Gastroesophageal sphincter (tissue), 4 donors: ENCODE measurements around the gene SNX14. TPM values are rescaled to one million over a fixed set of nuclear protein-coding genes. Genes with fewer than 3 reads are reported as not detected.

Source experiments
- ATAC-seq: fragments of 150-250 bp; one replicate; pipeline ENCODE4 v1.9.1; 2016; ENCODE audit warnings: mild to moderate bottlenecking, moderate library complexity
- H3K27ac ChIP-seq, 4 donors: fragments of 200-600 bp; sonication (generic) in 3 of 4; 1 replicate in 3 of 4; 2 replicates in 1 of 4; pipeline ENCODE4 v1.5.1; 2016 to 2019
- H3K27me3 ChIP-seq: fragments of 200-600 bp; sonication (generic); one replicate; pipeline ENCODE4 v1.5.1; 2019
- H3K36me3 ChIP-seq, 2 donors: fragments of 200-600 bp; sonication (generic); one replicate each; pipeline ENCODE4 v1.5.1; 2019; ENCODE audit warnings: control low read depth in 1 of 2
- H3K4me1 ChIP-seq, 3 donors: fragments of 200-600 bp; sonication (generic); 1 replicate in 2 of 3; 2 replicates in 1 of 3; pipeline ENCODE4 v1.5.1; 2016 to 2019; ENCODE audit warnings: control low read depth in 2 of 3
- H3K4me3 ChIP-seq, 2 donors: fragments of 200-600 bp; sonication (generic); one replicate each; pipeline ENCODE4 v1.5.1; 2019; ENCODE audit warnings: mild to moderate bottlenecking in 1 of 2, moderate library complexity in 1 of 2
- H3K9me3 ChIP-seq, 3 donors: fragments of 200-600 bp; sonication (generic); one replicate each; pipeline ENCODE4 v1.5.1; 2017 to 2019; ENCODE audit warnings: control low read depth in 2 of 3
- CTCF ChIP-seq, 4 experiments: fragments of 200-600 bp in 2 of 4; fragments of 450-650 bp in 2 of 4; sonication (generic) in 1 of 4; IDR thresholded peaks; one replicate each; pipeline ENCODE4 v1.5.1; 2017 to 2019; ENCODE audit warnings: antibody characterized with exemption in 4 of 4, mild to moderate bottlenecking in 2 of 4, moderate library complexity in 2 of 4
- EP300 ChIP-seq: sonication (generic); formaldehyde crosslinking; IDR thresholded peaks from one replicate; pipeline ENCODE4 v1.6.1; 2017; ENCODE audit warnings: antibody characterized with exemption, mild to moderate bottlenecking
- POLR2A ChIP-seq, 2 donors: fragments of 450-650 bp; IDR thresholded peaks; one replicate each; pipeline ENCODE4 v1.6.1; 2017; ENCODE audit warnings: antibody characterized with exemption in 2 of 2, mild to moderate bottlenecking in 2 of 2, moderate library complexity in 1 of 2
- POLR2AphosphoS5 ChIP-seq: sonication (generic); formaldehyde crosslinking; IDR thresholded peaks from one replicate; pipeline ENCODE4 v1.6.1; 2017; ENCODE audit warnings: antibody characterized with exemption
- WGBS, 2 donors: methylation state at CpG; one replicate each; pipeline ENCODE4 v1.1.5; 2018; ENCODE audit warnings: low coverage in 1 of 2; 5-methylcytosine and 5-hydroxymethylcytosine counted together
- total RNA-seq, 4 donors: library from RNA; depleted of rRNA; stranded (reverse); fragments of >200 nt; gene quantifications; one replicate each; pipeline ENCODE4 v1.1.0, GENCODE V29; 2016

SNX14 gene
- total RNA-seq, 4 donors from 2014 or later: 28.7 to 105 (median 48.8) TPM

- H3K4me1 ChIP-seq: no peaks in the 10 kb centered on the region
- no peak for ATAC-seq
- 81% methylated on average over 1 of the region's 1 CpG; no CpG with 5 or more reads in 1 of the 2 donors for WGBS, 2 donors
- no peak overlapping the region for H3K27ac ChIP-seq
- no peak overlapping the region for H3K4me3 ChIP-seq
- H3K36me3 ChIP-seq: peaks cover 0 to 10% of the 10 kb centered on the region in 2 donors
- H3K27me3 ChIP-seq: no peaks in the 10 kb centered on the region
- no peaks in the 10 kb centered on the region for H3K9me3 ChIP-seq
- TF ChIP-seq POLR2AphosphoS5 (no peak), POLR2A (IDR thresholded peaks at IDR 0.05) (no peak), EP300 (no peak), CTCF (IDR thresholded peaks at IDR 0.05) (no peak)
Observed at GRCh38 chr6:85493389-85493788, 100.3 kb downstream of the SNX14 start.

GRCh38 chr6:85490516-85491248 lies 103.0 kb downstream of the SNX14 start:
- H3K36me3 ChIP-seq: peaks cover 0 to 16% of the 10 kb centered on the region in 2 donors
- WGBS, 2 donors: 73 to 75% methylated on average over 6 of the region's 6 CpGs
- H3K27ac ChIP-seq: no peak overlapping the region
- no peak for ATAC-seq
- no peaks in the 10 kb centered on the region for H3K27me3 ChIP-seq
- H3K9me3 ChIP-seq: no peaks in the 10 kb centered on the region
- H3K4me1 ChIP-seq: no peaks in the 10 kb centered on the region
- no peak for TF ChIP-seq CTCF (IDR thresholded peaks at IDR 0.05)
- no peak for TF ChIP-seq POLR2AphosphoS5
- TF ChIP-seq POLR2A (IDR thresholded peaks at IDR 0.05): no peak
- no peak for TF ChIP-seq EP300
- H3K4me3 ChIP-seq: no peak overlapping the region

GRCh38 chr6:85484948-85485347 lies 108.7 kb downstream of the SNX14 start:
- WGBS, 2 donors: 83 to 100% methylated on average over 1 to 3 of the region's 5 CpGs
- no peak for ATAC-seq
- no peak for TF ChIP-seq POLR2AphosphoS5
- TF ChIP-seq EP300: no peak
- TF ChIP-seq CTCF (IDR thresholded peaks at IDR 0.05): no peak
- no peak overlapping the region for H3K27ac ChIP-seq
- no peak overlapping the region for H3K4me3 ChIP-seq
- peaks cover 0 to 12% of the 10 kb centered on the region in 2 donors for H3K36me3 ChIP-seq
- H3K27me3 ChIP-seq: no peaks in the 10 kb centered on the region
- no peaks in the 10 kb centered on the region for H3K9me3 ChIP-seq
- H3K4me1 ChIP-seq: peaks cover 0 to 9% (median 0%) of the 10 kb centered on the region in 3 donors

GRCh38 chr6:85483846-85484245 lies 109.8 kb downstream of the SNX14 start:
- 67 to 75% methylated on average over 3 of the region's 4 CpGs for WGBS, 2 donors
- TF ChIP-seq POLR2AphosphoS5 (no peak), EP300 (no peak), CTCF (IDR thresholded peaks at IDR 0.05) (no peak), POLR2A (IDR thresholded peaks at IDR 0.05) (no peak)
- ATAC-seq: no peak
- Histone ChIP-seq H3K27me3 (no peaks in the 10 kb centered on the region), H3K36me3 (peaks cover 0 to 9% of the 10 kb centered on the region in 2 donors), H3K27ac (no peak overlapping the region), H3K4me3 (no peak overlapping the region), H3K4me1 (peaks cover 0 to 9% (median 0%) of the 10 kb centered on the region in 3 donors), H3K9me3 (no peaks in the 10 kb centered on the region)
